HL-60 (cell line): Measurements from ENCODE around the gene TTLL3.

Source experiments
- DNase-seq, 2 experiments: peaks; one replicate each; pipeline ENCODE4 v3.0.0-alpha.2; 2010 to 2020; ENCODE audit warnings: low read depth in 1 of 2, low spot score in 1 of 2
- H3K27ac ChIP-seq: fragments of 250-450 bp; sonication (Bioruptor Pico); replicated peaks from 2 replicates; pipeline ENCODE4 v1.5.1; 2020; ENCODE audit warnings: mild to moderate bottlenecking, moderate library complexity
- H3K27me3 ChIP-seq: fragments of 250-450 bp; sonication (Bioruptor Pico); 2 replicates; pipeline ENCODE4 v1.5.1; 2021; ENCODE audit warnings: mild to moderate bottlenecking, moderate library complexity; ENCODE audit not compliant: insufficient read depth, poor library complexity, severe bottlenecking
- H3K4me3 ChIP-seq: replicated peaks from 2 replicates; pipeline ENCODE4 v1.5.1; 2011; ENCODE audit warnings: mild to moderate bottlenecking, control low read depth, low read length; ENCODE audit not compliant: insufficient read depth
- GABPA ChIP-seq: IDR thresholded peaks from 2 replicates; pipeline ENCODE4 v1.6.1; 2012; ENCODE audit warnings: low read depth
- POLR2AphosphoS5 ChIP-seq: IDR thresholded peaks from 2 replicates; pipeline ENCODE4 v1.6.1; 2012; ENCODE audit warnings: low read depth
- REST ChIP-seq: IDR thresholded peaks from 2 replicates; pipeline ENCODE4 v1.6.1; 2012; ENCODE audit warnings: low read depth; ENCODE audit not compliant: insufficient replicate concordance
- SPI1 ChIP-seq: IDR thresholded peaks from 2 replicates; pipeline ENCODE4 v1.6.1; 2012; ENCODE audit warnings: low read depth, mild to moderate bottlenecking, borderline replicate concordance
- TF ChIP-seq, protein P1 (sequence below): IDR thresholded peaks from one replicate; pipeline ENCODE4 v1.5.1; 2011; ENCODE audit warnings: low read length, control low read depth, inconsistent platforms; ENCODE audit not compliant: insufficient read depth

Gene TTLL3

GRCh38 chr3:9768141-9768775, 41.8 kb upstream of the TTLL3 start:
- no peak for DNase-seq
- H3K27ac ChIP-seq: 0 out of 2 replicates have a peak overlapping the region, but pooled peaks have one; percentile 22
- H3K4me3 ChIP-seq: peak overlapping the region; percentile 80
- no peaks in the 10 kb centered on the region for H3K27me3 ChIP-seq
- TF ChIP-seq, protein P1, sequence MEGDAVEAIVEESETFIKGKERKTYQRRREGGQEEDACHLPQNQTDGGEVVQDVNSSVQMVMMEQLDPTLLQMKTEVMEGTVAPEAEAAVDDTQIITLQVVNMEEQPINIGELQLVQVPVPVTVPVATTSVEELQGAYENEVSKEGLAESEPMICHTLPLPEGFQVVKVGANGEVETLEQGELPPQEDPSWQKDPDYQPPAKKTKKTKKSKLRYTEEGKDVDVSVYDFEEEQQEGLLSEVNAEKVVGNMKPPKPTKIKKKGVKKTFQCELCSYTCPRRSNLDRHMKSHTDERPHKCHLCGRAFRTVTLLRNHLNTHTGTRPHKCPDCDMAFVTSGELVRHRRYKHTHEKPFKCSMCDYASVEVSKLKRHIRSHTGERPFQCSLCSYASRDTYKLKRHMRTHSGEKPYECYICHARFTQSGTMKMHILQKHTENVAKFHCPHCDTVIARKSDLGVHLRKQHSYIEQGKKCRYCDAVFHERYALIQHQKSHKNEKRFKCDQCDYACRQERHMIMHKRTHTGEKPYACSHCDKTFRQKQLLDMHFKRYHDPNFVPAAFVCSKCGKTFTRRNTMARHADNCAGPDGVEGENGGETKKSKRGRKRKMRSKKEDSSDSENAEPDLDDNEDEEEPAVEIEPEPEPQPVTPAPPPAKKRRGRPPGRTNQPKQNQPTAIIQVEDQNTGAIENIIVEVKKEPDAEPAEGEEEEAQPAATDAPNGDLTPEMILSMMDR: no peak
- no peak for TF ChIP-seq REST
- no peak for TF ChIP-seq POLR2AphosphoS5
- no peak for TF ChIP-seq GABPA
- TF ChIP-seq SPI1: no peak

- Histone ChIP-seq H3K27ac (peak overlapping the region; percentile 64), H3K4me3 (peak overlapping the region; percentile 80), H3K27me3 (no peaks in the 10 kb centered on the region)
- TF ChIP-seq, protein P1: no peak
- TF ChIP-seq SPI1 (no peak), POLR2AphosphoS5 (no peak), GABPA (no peak), REST (no peak)
- DNase-seq: no peak
These were observed 41.0 kb upstream of the TTLL3 start for GRCh38 chr3:9769012-9769411.

DNA sequence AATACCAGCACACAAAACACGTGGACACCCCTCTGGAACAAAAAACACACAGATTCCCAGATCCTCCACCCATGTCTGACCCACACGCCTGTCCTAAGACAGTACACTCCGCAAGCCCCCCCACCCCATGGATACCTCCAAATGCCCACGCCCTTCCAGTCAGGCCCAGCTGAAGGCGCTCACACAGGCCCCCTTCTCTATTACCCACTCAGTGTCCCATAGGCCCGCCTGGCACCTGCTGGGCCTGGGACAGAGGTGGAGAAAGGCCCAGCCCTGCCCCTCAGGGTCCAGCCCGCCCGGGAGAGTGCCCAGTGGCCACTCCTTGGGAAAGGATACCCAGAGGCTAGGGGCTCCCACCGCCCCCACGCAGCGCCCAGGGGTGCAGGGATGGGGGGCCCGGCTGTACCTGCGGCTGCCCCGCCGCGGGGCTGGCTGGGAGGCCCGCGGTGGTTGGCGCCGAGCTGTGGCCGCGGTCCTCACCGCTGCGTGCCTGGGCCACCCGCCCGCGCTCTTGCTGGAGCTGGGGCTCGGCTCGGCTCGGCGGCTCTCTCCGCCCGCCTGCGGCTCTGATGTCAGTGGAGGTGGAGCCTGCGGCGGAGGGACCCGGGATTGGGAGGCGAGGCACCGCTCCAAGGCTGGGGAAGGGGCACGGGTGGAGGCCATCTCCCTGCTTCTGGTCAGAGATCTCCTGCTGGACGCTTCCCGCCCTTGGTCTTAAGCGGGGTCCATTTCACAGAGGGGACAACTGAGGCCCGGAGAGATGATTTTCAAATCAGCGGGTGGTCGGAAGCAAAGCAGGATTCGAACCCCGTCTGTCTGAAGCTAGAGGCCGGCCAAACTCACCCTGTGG, 40.4 kb upstream of the TTLL3 start, which contains the start of gene CAMK1:
TSS of gene CAMK1 (minus strand) at position 522 of the 850 bp plus-strand sequence. CDS start 2,198 bp downstream, outside the sequence.
- peak in 1 of 2 experiments; percentile 74 for DNase-seq
- Histone ChIP-seq H3K27ac (peak within 1 kb of the TSS; percentile 64), H3K27me3 (no peaks in the 10 kb centered on the region), H3K4me3 (peak within 1 kb of the TSS; percentile 80)
- TF ChIP-seq POLR2AphosphoS5 (peak; percentile 36; the same call in 1 of the 2 replicates), SPI1 (no peak), REST (no peak), GABPA (no peak)
- TF ChIP-seq, protein P1: no peak
